H9 (cell line): ENCODE results near the gene HTT-AS. TPM values are rescaled to one million over a fixed set of nuclear protein-coding genes. Genes with fewer than 3 reads are reported as not detected.

Experiments used
- DNase-seq: peaks from one replicate; pipeline ENCODE4 v3.0.0-alpha.2; 2017
- H2AFZ ChIP-seq: one replicate; pipeline ENCODE4 v1.6.1; 2013; ENCODE audit warnings: mild to moderate bottlenecking, low read length, control low read depth, moderate library complexity
- H2AK5ac ChIP-seq: 2 replicates; pipeline ENCODE4 v1.6.1; 2013; ENCODE audit warnings: low read length, control low read depth, mixed read lengths; ENCODE audit not compliant: insufficient read length
- H2BK120ac ChIP-seq: one replicate; pipeline ENCODE4 v1.6.1; 2013; ENCODE audit warnings: low read depth, mild to moderate bottlenecking, low read length, control low read depth, inconsistent platforms; ENCODE audit not compliant: poor library complexity, severe bottlenecking
- H2BK12ac ChIP-seq: 2 replicates; pipeline ENCODE4 v1.6.1; 2013; ENCODE audit warnings: low read length, control low read depth, mixed read lengths, low read depth; ENCODE audit not compliant: insufficient read length
- H2BK15ac ChIP-seq: 2 replicates; pipeline ENCODE4 v1.6.1; 2013; ENCODE audit warnings: low read depth, low read length, control low read depth
- H2BK20ac ChIP-seq: one replicate; pipeline ENCODE4 v1.6.1; 2013; ENCODE audit warnings: low read depth, mild to moderate bottlenecking, low read length, control low read depth, inconsistent platforms; ENCODE audit not compliant: poor library complexity, severe bottlenecking
- H2BK5ac ChIP-seq: 2 replicates; pipeline ENCODE4 v1.6.1; 2013; ENCODE audit warnings: low read length, control low read depth, mixed read lengths; ENCODE audit not compliant: insufficient read length
- H3K14ac ChIP-seq: 2 replicates; pipeline ENCODE4 v1.6.1; 2013; ENCODE audit warnings: low read length, control low read depth; ENCODE audit not compliant: insufficient read depth
- H3K18ac ChIP-seq: 2 replicates; pipeline ENCODE4 v1.6.1; 2013; ENCODE audit warnings: low read depth, mild to moderate bottlenecking, mixed read lengths, low read length, control low read depth; ENCODE audit not compliant: insufficient read length
- H3K23ac ChIP-seq: 2 replicates; pipeline ENCODE4 v1.6.1; 2013; ENCODE audit warnings: low read length, control low read depth, mixed read lengths, low read depth; ENCODE audit not compliant: insufficient read length
- H3K23me2 ChIP-seq: 2 replicates; pipeline ENCODE4 v1.6.1; 2013; ENCODE audit warnings: low read depth, mild to moderate bottlenecking, mixed read lengths, low read length, control low read depth; ENCODE audit not compliant: insufficient read length, poor library complexity, severe bottlenecking
- H3K27ac ChIP-seq: 2 replicates; pipeline ENCODE4 v1.5.1; 2013; ENCODE audit warnings: low read length, control low read depth, mixed read lengths, low read depth; ENCODE audit not compliant: insufficient read length
- H3K27me3 ChIP-seq: 2 replicates; pipeline ENCODE4 v1.6.1; 2013; ENCODE audit warnings: low read length, control low read depth, inconsistent platforms; ENCODE audit not compliant: insufficient read depth
- H3K4ac ChIP-seq: 2 replicates; pipeline ENCODE4 v1.6.1; 2013; ENCODE audit warnings: low read depth, mild to moderate bottlenecking, control low read depth, inconsistent platforms, low read length, moderate library complexity
- H3K4me1 ChIP-seq: 2 replicates; pipeline ENCODE4 v1.6.1; 2013; ENCODE audit warnings: low read length, control low read depth, inconsistent platforms; ENCODE audit not compliant: insufficient read depth
- H3K4me2 ChIP-seq: 2 replicates; pipeline ENCODE4 v1.6.1; 2013; ENCODE audit warnings: low read length, control low read depth, mixed read lengths; ENCODE audit not compliant: insufficient read length, insufficient read depth
- H3K56ac ChIP-seq: 2 replicates; pipeline ENCODE4 v1.6.1; 2013; ENCODE audit warnings: low read depth, mild to moderate bottlenecking, mixed read lengths, low read length, control low read depth; ENCODE audit not compliant: insufficient read length
- H3K79me1 ChIP-seq: 2 replicates; pipeline ENCODE4 v1.6.1; 2013; ENCODE audit warnings: low read depth, mild to moderate bottlenecking, moderate library complexity, low read length, control low read depth, inconsistent platforms; ENCODE audit not compliant: insufficient read depth, poor library complexity, severe bottlenecking
- H3K79me2 ChIP-seq: 2 replicates; pipeline ENCODE4 v1.6.1; 2013; ENCODE audit warnings: low read length, control low read depth, inconsistent platforms; ENCODE audit not compliant: insufficient read depth
- H3K9ac ChIP-seq: 2 replicates; pipeline ENCODE4 v1.6.1; 2013; ENCODE audit warnings: low read length, control low read depth, mixed read lengths; ENCODE audit not compliant: insufficient read length; ENCODE audit errors: extremely low read depth
- H3K9me3 ChIP-seq: one replicate; pipeline ENCODE4 v1.6.1; 2013; ENCODE audit warnings: low read depth, low read length, inconsistent platforms; ENCODE audit not compliant: control insufficient read depth
- H3T11ph ChIP-seq: one replicate; pipeline ENCODE4 v1.6.1; 2013; ENCODE audit warnings: mild to moderate bottlenecking, low read length, control low read depth, inconsistent platforms
- H4K20me1 ChIP-seq: one replicate; pipeline ENCODE4 v1.6.1; 2013; ENCODE audit not compliant: control insufficient read depth, insufficient read length, insufficient read depth
- H4K5ac ChIP-seq: 2 replicates; pipeline ENCODE4 v1.6.1; 2013; ENCODE audit warnings: low read depth, mild to moderate bottlenecking, mixed read lengths, low read length, control low read depth; ENCODE audit not compliant: insufficient read length
- H4K8ac ChIP-seq: replicated peaks from 2 replicates; pipeline ENCODE4 v1.6.1; 2013; ENCODE audit warnings: low read length, control low read depth, mixed read lengths, low read depth; ENCODE audit not compliant: insufficient read length
- H4K91ac ChIP-seq: 2 replicates; pipeline ENCODE4 v1.6.1; 2013; ENCODE audit warnings: low read depth, mild to moderate bottlenecking, moderate library complexity, mixed read lengths, low read length, control low read depth; ENCODE audit not compliant: insufficient read length
- H3K27ac Mint-ChIP-seq, 3 experiments: 2 replicates in 2 of 3; 3 replicates in 1 of 3; pipeline ENCODE4 v1.8.0; 2020 to 2021; ENCODE audit warnings: mixed read lengths in 3 of 3, mild to moderate bottlenecking in 1 of 3, moderate library complexity in 1 of 3
- H3K27me3 Mint-ChIP-seq: 2 replicates; pipeline ENCODE4 v1.8.0; 2021; ENCODE audit warnings: low read depth, mild to moderate bottlenecking, moderate library complexity, mixed read lengths
- H3K36me3 Mint-ChIP-seq, 3 experiments: 2 replicates in 2 of 3; 3 replicates in 1 of 3; pipeline ENCODE4 v1.8.0; 2020 to 2021; ENCODE audit warnings: low read depth in 3 of 3, mixed read lengths in 3 of 3; ENCODE audit not compliant: insufficient read depth in 1 of 3
- H3K4me1 Mint-ChIP-seq, 2 experiments: 2 replicates each; pipeline ENCODE4 v1.8.0; 2020; ENCODE audit warnings: mixed read lengths in 2 of 2
- H3K4me3 Mint-ChIP-seq, 2 experiments: 2 replicates in 1 of 2; 3 replicates in 1 of 2; pipeline ENCODE4 v1.8.0; 2020 to 2021; ENCODE audit warnings: mild to moderate bottlenecking in 2 of 2, mixed read lengths in 2 of 2, moderate library complexity in 1 of 2
- H3K9me3 Mint-ChIP-seq, 2 experiments: 2 replicates in 1 of 2; 3 replicates in 1 of 2; pipeline ENCODE4 v1.8.0; 2020; ENCODE audit warnings: mild to moderate bottlenecking in 2 of 2, mixed read lengths in 2 of 2, moderate library complexity in 1 of 2
- WGBS: extraction: QIAGEN DNeasy Blood & Tissue Kit; methylation state at CpG from one replicate; pipeline ENCODE4 v1.1.7; 2013; ENCODE audit warnings: missing lambda C conversion rate, low lambda C conversion rate, mixed read lengths; ENCODE audit not compliant: insufficient read length; ENCODE audit errors: extremely low coverage; 5-methylcytosine and 5-hydroxymethylcytosine counted together
- total RNA-seq: library from RNA; stranded (reverse); gene quantifications from 2 replicates; pipeline ENCODE4 v1.2.1, GENCODE V29; 2021
- TF ChIP-seq, protein P1 (sequence below): fragments of 200-600 bp; sonication (generic); conservative IDR thresholded peaks from 3 replicates; pipeline ENCODE4 v1.8.0; 2021; ENCODE audit warnings: antibody characterized with exemption, mild to moderate bottlenecking

The HTT-AS gene
- total RNA-seq, 1 experiment from 2014 or later, result not detected

- H3K4me1 ChIP-seq, result no peaks in the 10 kb centered on the region
- no peaks in the 10 kb centered on the region for H3K27me3 ChIP-seq
- no peaks in the 10 kb centered on the region for H4K20me1 ChIP-seq
- peaks cover 0 to under 1% of the 10 kb centered on the region in 2 experiments; a peak in 1 of 4 replicates for H3K4me1 Mint-ChIP-seq
- H2BK5ac ChIP-seq, result no peak overlapping the region
- no peak overlapping the region for H3K23ac ChIP-seq
- H2BK15ac ChIP-seq, result no peak overlapping the region
- no CpG with 5 or more reads among the region's 9 CpGs for WGBS
- no peak overlapping the region for H3K4me3 Mint-ChIP-seq
- H3K18ac ChIP-seq, result no peak overlapping the region
- H3K36me3 Mint-ChIP-seq, result 0 out of 7 replicates have a peak, but pooled peaks cover 0 to 2% (median 0%) of the 10 kb centered on the region in 3 experiments
- H4K5ac ChIP-seq, result no peak overlapping the region
- no peaks in the 10 kb centered on the region; a peak in 1 of 5 replicates for H3K9me3 Mint-ChIP-seq
- no peaks in the 10 kb centered on the region for H3K23me2 ChIP-seq
- no peak overlapping the region for H2BK20ac ChIP-seq
- no peaks in the 10 kb centered on the region for H3K9me3 ChIP-seq
- no peaks in the 10 kb centered on the region for H3K79me1 ChIP-seq
- no peak for DNase-seq
- H2AK5ac ChIP-seq, result no peak overlapping the region
- no peak overlapping the region for H3K4me2 ChIP-seq
- H3K27me3 Mint-ChIP-seq, result peaks cover 5% of the 10 kb centered on the region
- TF ChIP-seq, protein P1, sequence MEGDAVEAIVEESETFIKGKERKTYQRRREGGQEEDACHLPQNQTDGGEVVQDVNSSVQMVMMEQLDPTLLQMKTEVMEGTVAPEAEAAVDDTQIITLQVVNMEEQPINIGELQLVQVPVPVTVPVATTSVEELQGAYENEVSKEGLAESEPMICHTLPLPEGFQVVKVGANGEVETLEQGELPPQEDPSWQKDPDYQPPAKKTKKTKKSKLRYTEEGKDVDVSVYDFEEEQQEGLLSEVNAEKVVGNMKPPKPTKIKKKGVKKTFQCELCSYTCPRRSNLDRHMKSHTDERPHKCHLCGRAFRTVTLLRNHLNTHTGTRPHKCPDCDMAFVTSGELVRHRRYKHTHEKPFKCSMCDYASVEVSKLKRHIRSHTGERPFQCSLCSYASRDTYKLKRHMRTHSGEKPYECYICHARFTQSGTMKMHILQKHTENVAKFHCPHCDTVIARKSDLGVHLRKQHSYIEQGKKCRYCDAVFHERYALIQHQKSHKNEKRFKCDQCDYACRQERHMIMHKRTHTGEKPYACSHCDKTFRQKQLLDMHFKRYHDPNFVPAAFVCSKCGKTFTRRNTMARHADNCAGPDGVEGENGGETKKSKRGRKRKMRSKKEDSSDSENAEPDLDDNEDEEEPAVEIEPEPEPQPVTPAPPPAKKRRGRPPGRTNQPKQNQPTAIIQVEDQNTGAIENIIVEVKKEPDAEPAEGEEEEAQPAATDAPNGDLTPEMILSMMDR, result no peak
- no peak overlapping the region for H4K91ac ChIP-seq
- no peak overlapping the region for H4K8ac ChIP-seq
- H2BK12ac ChIP-seq, result no peak overlapping the region
- peak overlapping the region in 1 of 3 experiments; percentile 71; a peak in 1 of 7 replicates for H3K27ac Mint-ChIP-seq
- H2BK120ac ChIP-seq, result no peak overlapping the region
- H3K79me2 ChIP-seq, result no peaks in the 10 kb centered on the region
- H3T11ph ChIP-seq, result no peak overlapping the region
- no peak overlapping the region for H2AFZ ChIP-seq
- no peak overlapping the region for H3K27ac ChIP-seq
- H3K14ac ChIP-seq, result no peak overlapping the region
- H3K56ac ChIP-seq, result no peak overlapping the region
- no peak overlapping the region for H3K4ac ChIP-seq
- no peak overlapping the region for H3K9ac ChIP-seq
Observed at GRCh38 chr4:3026540-3026939, 47.8 kb downstream of the HTT-AS start.
